Lung (tissue), 12 donors: ENCODE data around the gene FSHR. TPM values are rescaled to one million over a fixed set of nuclear protein-coding genes. Genes with fewer than 3 reads are reported as not detected.

Source experiments
- ATAC-seq: fragments of 200-7000 bp; cut with Tn5 transposase; one replicate; pipeline ENCODE4 v1.9.1; 2020; ENCODE audit warnings: moderate number of reproducible peaks; ENCODE audit not compliant: insufficient read depth, low FRiP score
- DNase-seq, 3 donors: peaks; one replicate each; pipeline ENCODE4 v3.0.0-alpha.2; 2013 to 2017
- H3K27ac ChIP-seq, 2 donors: one replicate each; pipeline ENCODE4 v1.5.1; 2013; ENCODE audit warnings: mild to moderate bottlenecking in 2 of 2, moderate library complexity in 2 of 2, control low read depth in 1 of 2, inconsistent platforms in 1 of 2, low read depth in 1 of 2, low read length in 1 of 2
- H3K27me3 ChIP-seq, 3 donors: one replicate each; pipeline ENCODE4 v1.5.1; 2013; ENCODE audit warnings: low read length in 2 of 3; ENCODE audit not compliant: control insufficient read depth in 3 of 3, insufficient read depth in 3 of 3
- H3K36me3 ChIP-seq, 4 donors: one replicate each; pipeline ENCODE4 v1.5.1; 2013; ENCODE audit warnings: low read length in 4 of 4, mild to moderate bottlenecking in 1 of 4, moderate library complexity in 1 of 4; ENCODE audit not compliant: control insufficient read depth in 4 of 4, insufficient read depth in 4 of 4
- H3K4me1 ChIP-seq, 5 donors: one replicate each; pipeline ENCODE4 v1.5.1; 2013; ENCODE audit warnings: low read length in 5 of 5, mild to moderate bottlenecking in 2 of 5, moderate library complexity in 1 of 5; ENCODE audit not compliant: control insufficient read depth in 5 of 5, insufficient read depth in 5 of 5
- H3K4me3 ChIP-seq: one replicate; pipeline ENCODE4 v1.5.1; 2013; ENCODE audit warnings: mild to moderate bottlenecking, control low read depth, moderate library complexity
- H3K9ac ChIP-seq, 2 donors: one replicate each; pipeline ENCODE4 v1.5.1; 2013; ENCODE audit warnings: low read length in 2 of 2, control low read depth in 1 of 2; ENCODE audit not compliant: insufficient read depth in 1 of 2
- H3K9me3 ChIP-seq, 4 donors: one replicate each; pipeline ENCODE4 v1.5.1; 2013; ENCODE audit warnings: low read length in 3 of 4, mild to moderate bottlenecking in 1 of 4, moderate library complexity in 1 of 4; ENCODE audit not compliant: control insufficient read depth in 4 of 4, insufficient read depth in 3 of 4
- WGBS, 2 donors: extraction: QIAGEN DNeasy Blood & Tissue Kit; methylation state at CpG; one replicate each; pipeline ENCODE4 v1.1.7; 2013; 5-methylcytosine and 5-hydroxymethylcytosine counted together
- polyA plus RNA-seq, 2 donors: library from polyadenylated mRNA; stranded (reverse); fragments of 200-250 nt; gene quantifications; one replicate each; pipeline ENCODE4 v1.2.1, GENCODE V29; 2013
- total RNA-seq, 2 donors: library from RNA; depleted of rRNA in 1 of 2; stranded (reverse); fragments of >200 nt in 1 of 2; gene quantifications; one replicate each; pipeline ENCODE4 v1.2.1, GENCODE V29; 2014 to 2021
- TF ChIP-seq, protein P1 (sequence below): IDR thresholded peaks from 2 replicates; pipeline ENCODE4 v1.5.1; 2012; ENCODE audit warnings: mild to moderate bottlenecking; ENCODE audit errors: control extremely low read depth, extremely low read depth
- donor health status: control.
- donor health status: control.
- donor health status: Bipolar disorder and iron deficiency.
- donor health status: healthy.
- donor health status: DM: yes; HTN: yes; CAD: no.

The FSHR gene
- total and polyA plus RNA-seq, 4 donors = not detected

DNA sequence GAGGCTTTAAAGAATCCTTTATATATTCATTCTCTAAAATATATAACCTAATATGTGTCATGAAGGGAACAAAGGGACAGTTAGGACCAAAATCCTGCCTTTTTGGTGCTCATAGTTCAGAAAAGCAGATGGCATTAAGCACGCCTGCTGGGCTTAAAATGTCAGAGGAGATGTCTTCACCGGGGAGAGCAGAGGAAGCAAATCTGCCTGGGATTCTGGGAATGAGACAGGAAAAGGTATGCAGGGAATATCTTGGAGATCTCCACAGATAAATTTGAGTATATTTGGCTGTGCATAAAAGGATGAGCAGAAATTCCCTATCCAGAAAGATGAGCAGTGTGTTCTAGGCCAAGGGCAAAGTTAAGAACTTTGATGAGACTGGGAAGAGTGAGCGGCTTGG is 45.5 kb downstream of the FSHR start:
- TF ChIP-seq, protein P1, sequence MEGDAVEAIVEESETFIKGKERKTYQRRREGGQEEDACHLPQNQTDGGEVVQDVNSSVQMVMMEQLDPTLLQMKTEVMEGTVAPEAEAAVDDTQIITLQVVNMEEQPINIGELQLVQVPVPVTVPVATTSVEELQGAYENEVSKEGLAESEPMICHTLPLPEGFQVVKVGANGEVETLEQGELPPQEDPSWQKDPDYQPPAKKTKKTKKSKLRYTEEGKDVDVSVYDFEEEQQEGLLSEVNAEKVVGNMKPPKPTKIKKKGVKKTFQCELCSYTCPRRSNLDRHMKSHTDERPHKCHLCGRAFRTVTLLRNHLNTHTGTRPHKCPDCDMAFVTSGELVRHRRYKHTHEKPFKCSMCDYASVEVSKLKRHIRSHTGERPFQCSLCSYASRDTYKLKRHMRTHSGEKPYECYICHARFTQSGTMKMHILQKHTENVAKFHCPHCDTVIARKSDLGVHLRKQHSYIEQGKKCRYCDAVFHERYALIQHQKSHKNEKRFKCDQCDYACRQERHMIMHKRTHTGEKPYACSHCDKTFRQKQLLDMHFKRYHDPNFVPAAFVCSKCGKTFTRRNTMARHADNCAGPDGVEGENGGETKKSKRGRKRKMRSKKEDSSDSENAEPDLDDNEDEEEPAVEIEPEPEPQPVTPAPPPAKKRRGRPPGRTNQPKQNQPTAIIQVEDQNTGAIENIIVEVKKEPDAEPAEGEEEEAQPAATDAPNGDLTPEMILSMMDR = no peak
- WGBS, 2 donors = 88 to 92% methylated on average over 3 of the region's 3 CpGs
- no peak for DNase-seq
- H3K4me1 ChIP-seq = no peaks in the 10 kb centered on the region
- H3K36me3 ChIP-seq = no peaks in the 10 kb centered on the region
- no peak overlapping the region for H3K27ac ChIP-seq
- no peaks in the 10 kb centered on the region for H3K27me3 ChIP-seq
- no peak overlapping the region for H3K9ac ChIP-seq
- no peak overlapping the region for H3K4me3 ChIP-seq
- peaks cover 0 to 2% (median 0%) of the 10 kb centered on the region in 4 donors for H3K9me3 ChIP-seq
- no peak for ATAC-seq

DNA sequence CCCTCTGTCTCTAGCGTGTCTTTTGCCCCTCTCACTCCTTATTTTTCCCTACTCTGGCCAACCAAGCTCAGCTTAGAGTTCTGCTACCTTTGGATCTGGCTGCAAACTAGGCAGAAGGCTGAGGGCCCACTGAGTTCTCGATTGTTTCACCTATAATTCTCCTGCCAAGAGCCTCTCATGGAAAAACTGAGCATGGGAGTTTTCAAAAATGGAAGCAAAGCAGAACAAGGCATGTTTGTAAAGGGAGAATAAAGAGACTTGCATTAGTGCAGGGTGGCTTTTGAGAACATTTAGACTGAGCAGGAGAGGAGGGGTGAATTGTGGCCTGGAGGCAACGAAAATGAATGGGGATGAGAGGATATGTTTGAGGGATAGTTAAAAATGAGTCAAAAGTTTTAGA is 45.9 kb downstream of the FSHR start:
- Histone ChIP-seq H3K27me3 (no peaks in the 10 kb centered on the region), H3K4me1 (no peaks in the 10 kb centered on the region), H3K9ac (no peak overlapping the region), H3K9me3 (peaks cover 0 to 2% (median 0%) of the 10 kb centered on the region in 4 donors), H3K36me3 (no peaks in the 10 kb centered on the region), H3K27ac (no peak overlapping the region), H3K4me3 (no peak overlapping the region)
- no peak for ATAC-seq
- DNase-seq = no peak
- WGBS, 2 donors = 62 to 72% methylated on average over 3 of the region's 3 CpGs
- TF ChIP-seq, protein P1 = no peak

DNA sequence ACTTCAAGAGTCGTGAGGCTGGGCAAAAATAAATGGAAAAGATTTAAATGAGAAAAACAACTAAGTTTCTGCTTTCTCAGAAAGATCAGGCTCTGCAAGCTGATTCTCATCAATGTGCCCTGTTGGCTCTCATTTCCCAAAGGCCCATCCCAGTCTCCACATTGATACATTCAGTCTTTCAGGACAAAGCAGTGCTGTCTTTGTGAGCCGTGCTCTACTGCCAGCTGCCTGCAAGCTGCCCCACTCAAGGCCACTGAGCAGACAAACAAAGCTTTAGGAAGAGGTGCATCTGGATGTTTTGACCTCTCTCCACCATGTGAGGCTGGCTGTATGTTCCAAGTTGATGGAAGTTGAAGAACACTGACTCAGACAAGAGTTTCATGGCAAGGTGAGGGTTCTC is 48.8 kb downstream of the FSHR start:
- 73 to 84% methylated on average over 2 of the region's 2 CpGs for WGBS, 2 donors
- no peak for ATAC-seq
- Histone ChIP-seq H3K4me3 (no peak overlapping the region), H3K27me3 (no peaks in the 10 kb centered on the region), H3K9ac (no peak overlapping the region), H3K36me3 (no peaks in the 10 kb centered on the region), H3K9me3 (no peaks in the 10 kb centered on the region), H3K27ac (no peak overlapping the region), H3K4me1 (no peaks in the 10 kb centered on the region)
- TF ChIP-seq, protein P1 = no peak
- no peak for DNase-seq

DNA sequence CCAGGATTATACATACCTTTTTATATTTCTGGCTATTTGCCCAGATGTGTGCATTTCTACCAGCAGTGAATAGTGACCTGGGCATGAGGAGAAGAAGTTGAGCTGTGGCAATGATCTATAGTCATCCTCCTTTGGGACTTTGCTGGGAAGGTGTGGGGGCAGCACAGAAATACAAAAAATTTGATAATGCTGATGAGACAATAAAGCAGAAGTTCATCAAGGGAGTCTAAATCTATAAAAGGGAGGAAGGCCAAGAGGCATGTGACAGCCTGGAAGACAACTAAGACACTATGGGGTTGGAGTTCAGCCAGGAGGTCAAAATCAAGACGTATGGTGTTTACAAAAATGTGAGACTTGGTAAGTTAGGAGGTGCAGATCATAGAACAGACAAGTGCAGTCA is 52.2 kb downstream of the FSHR start:
- H3K9me3 ChIP-seq = no peaks in the 10 kb centered on the region
- no peak overlapping the region for H3K4me3 ChIP-seq
- no peaks in the 10 kb centered on the region for H3K27me3 ChIP-seq
- no peak overlapping the region for H3K9ac ChIP-seq
- no peaks in the 10 kb centered on the region for H3K4me1 ChIP-seq
- no peak for ATAC-seq
- WGBS, 2 donors = 50 to 70% methylated on average over 1 of the region's 1 CpG
- DNase-seq = no peak
- no peaks in the 10 kb centered on the region for H3K36me3 ChIP-seq
- TF ChIP-seq, protein P1 = no peak
- no peak overlapping the region for H3K27ac ChIP-seq
